ENCODE data around the gene LDLRAD4.

LDLRAD4 gene

DNA sequence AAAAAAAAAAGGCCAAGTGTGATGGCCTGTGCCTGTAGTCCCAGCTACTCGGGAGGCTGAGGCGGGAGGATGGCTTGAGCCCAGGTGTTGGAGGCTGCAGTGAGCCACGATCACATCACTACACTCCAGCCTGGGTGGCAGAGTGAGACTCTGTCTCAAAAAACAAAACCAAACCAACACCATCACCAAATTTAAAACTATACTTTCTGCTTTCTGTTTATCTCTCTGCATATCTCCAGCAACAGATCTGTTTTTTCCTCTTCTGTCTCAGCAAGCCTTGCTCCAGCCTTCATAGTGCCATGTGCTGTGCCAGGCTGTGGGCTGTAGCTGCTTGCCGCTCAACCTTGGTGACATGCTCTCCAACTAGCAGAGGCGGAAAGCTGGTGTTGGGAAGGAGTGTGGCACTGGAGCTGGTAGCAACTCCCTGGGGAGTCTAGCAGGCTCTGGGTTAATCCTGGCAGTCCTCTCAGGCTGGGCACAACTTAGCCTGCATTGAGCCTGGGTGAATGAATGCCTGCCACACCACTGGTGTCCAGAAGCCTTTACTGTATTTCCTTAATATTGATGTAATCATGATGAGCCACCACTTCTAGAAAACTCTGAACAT lies 204.1 kb downstream of the LDLRAD4 start:
- no peak overlapping the region for H3K4me2 ChIP-seq
- H3K36me3 ChIP-seq (ENCODE audit: insufficient read depth): no peaks in the 10 kb centered on the region
- no peak overlapping the region for H3K9ac ChIP-seq
- no peak overlapping the region for H3K27ac ChIP-seq
- H3K4me1 ChIP-seq (ENCODE audit: low read depth, poor library complexity, severe bottlenecking): no peaks in the 10 kb centered on the region
- no peaks in the 10 kb centered on the region for H3K79me2 ChIP-seq (ENCODE audit: insufficient read depth, low read depth)
- H4K20me1 ChIP-seq (ENCODE audit: insufficient read depth): no peaks in the 10 kb centered on the region
- no peak overlapping the region for H3K4me3 ChIP-seq (IDR thresholded peaks at IDR 0.05; ENCODE audit: insufficient read depth, low read depth, low read length)
- TF ChIP-seq CTCF (conservative IDR thresholded peaks at IDR 0.05; ENCODE audit: low read depth, low read length): no peak
- H3K27me3 ChIP-seq (ENCODE audit: insufficient read depth, low read depth): no peaks in the 10 kb centered on the region
- H2AFZ ChIP-seq (ENCODE audit: low read depth): no peak overlapping the region

DNA sequence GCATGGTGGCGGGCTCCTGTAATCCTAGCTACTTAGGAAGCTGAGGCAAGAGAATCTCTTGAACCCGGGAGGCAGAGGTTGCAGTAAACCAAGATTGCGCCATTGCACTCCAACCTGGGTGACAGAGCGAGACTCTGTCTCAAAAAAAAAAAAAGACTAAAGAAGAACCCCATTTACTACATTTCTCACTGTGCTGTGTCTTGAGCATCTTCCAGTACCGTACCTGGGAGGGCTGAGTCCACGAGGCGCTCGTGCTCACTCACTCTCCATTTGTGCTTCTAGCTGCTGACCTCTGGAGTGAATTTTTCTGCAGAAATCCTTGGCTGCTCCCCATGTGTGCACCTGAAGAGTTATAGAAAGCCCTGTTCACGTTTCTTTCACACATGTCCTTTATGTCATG lies 204.8 kb downstream of the LDLRAD4 start:
- H3K79me2 ChIP-seq (ENCODE audit: insufficient read depth, low read depth): no peaks in the 10 kb centered on the region
- no peaks in the 10 kb centered on the region for H3K27me3 ChIP-seq (ENCODE audit: insufficient read depth, low read depth)
- no peak overlapping the region for H3K9ac ChIP-seq
- TF ChIP-seq CTCF (conservative IDR thresholded peaks at IDR 0.05; ENCODE audit: low read depth, low read length): no peak
- no peak overlapping the region for H3K27ac ChIP-seq
- H3K4me1 ChIP-seq (ENCODE audit: low read depth, poor library complexity, severe bottlenecking): no peaks in the 10 kb centered on the region
- H4K20me1 ChIP-seq (ENCODE audit: insufficient read depth): no peaks in the 10 kb centered on the region
- H3K4me3 ChIP-seq (IDR thresholded peaks at IDR 0.05; ENCODE audit: insufficient read depth, low read depth, low read length): no peak overlapping the region
- H3K4me2 ChIP-seq: no peak overlapping the region
- H2AFZ ChIP-seq (ENCODE audit: low read depth): no peak overlapping the region
- no peaks in the 10 kb centered on the region for H3K36me3 ChIP-seq (ENCODE audit: insufficient read depth)

DNA sequence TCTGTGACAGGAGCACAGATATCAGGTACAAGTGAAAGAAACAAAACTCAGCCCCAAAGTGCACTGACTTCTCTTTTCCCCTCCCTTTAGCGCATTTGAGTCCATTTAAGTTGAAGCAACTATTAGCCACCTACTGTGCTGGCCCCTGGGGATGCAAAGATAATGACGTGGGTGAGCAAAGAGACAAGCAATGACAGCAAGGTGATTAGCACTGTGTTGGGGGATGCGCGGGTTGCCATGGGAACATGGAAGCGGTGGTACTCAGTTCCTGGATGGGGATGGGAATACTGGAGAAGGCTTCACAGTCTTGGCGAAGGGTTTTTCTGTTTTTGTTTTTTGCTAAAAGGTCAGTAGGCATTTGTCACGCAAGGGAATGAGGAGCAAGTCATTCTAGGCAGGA lies 205.8 kb downstream of the LDLRAD4 start:
- Histone ChIP-seq H3K79me2 (ENCODE audit: insufficient read depth, low read depth) (no peaks in the 10 kb centered on the region), H3K4me1 (ENCODE audit: low read depth, poor library complexity, severe bottlenecking) (no peaks in the 10 kb centered on the region), H3K4me3 (IDR thresholded peaks at IDR 0.05; ENCODE audit: insufficient read depth, low read depth, low read length) (no peak overlapping the region), H3K27me3 (ENCODE audit: insufficient read depth, low read depth) (no peaks in the 10 kb centered on the region), H3K4me2 (no peak overlapping the region), H3K9ac (no peak overlapping the region), H4K20me1 (ENCODE audit: insufficient read depth) (no peaks in the 10 kb centered on the region), H2AFZ (ENCODE audit: low read depth) (no peak overlapping the region), H3K36me3 (ENCODE audit: insufficient read depth) (no peaks in the 10 kb centered on the region), H3K27ac (no peak overlapping the region)
- TF ChIP-seq CTCF (conservative IDR thresholded peaks at IDR 0.05; ENCODE audit: low read depth, low read length): no peak

- no peaks in the 10 kb centered on the region for H4K20me1 ChIP-seq (ENCODE audit: insufficient read depth)
- H3K4me3 ChIP-seq (IDR thresholded peaks at IDR 0.05; ENCODE audit: insufficient read depth, low read depth, low read length): no peak overlapping the region
- no peak overlapping the region for H3K4me2 ChIP-seq
- no peaks in the 10 kb centered on the region for H3K27me3 ChIP-seq (ENCODE audit: insufficient read depth, low read depth)
- H3K27ac ChIP-seq: no peak overlapping the region
- no peaks in the 10 kb centered on the region for H3K79me2 ChIP-seq (ENCODE audit: insufficient read depth, low read depth)
- H3K4me1 ChIP-seq (ENCODE audit: low read depth, poor library complexity, severe bottlenecking): no peaks in the 10 kb centered on the region
- H2AFZ ChIP-seq (ENCODE audit: low read depth): no peak overlapping the region
- TF ChIP-seq CTCF (conservative IDR thresholded peaks at IDR 0.05; ENCODE audit: low read depth, low read length): no peak
- H3K9ac ChIP-seq: no peak overlapping the region
- H3K36me3 ChIP-seq (ENCODE audit: insufficient read depth): no peaks in the 10 kb centered on the region
Measured at GRCh38 chr18:13425357-13426091, 207.0 kb downstream of the LDLRAD4 start.
